Astrocyte (in vitro differentiated cells and primary cell): ENCODE measurements around the gene KLF15. TPM values are rescaled to one million over a fixed set of nuclear protein-coding genes. Genes with fewer than 3 reads are reported as not detected.

ENCODE experiments used
- DNase-seq: peaks from one replicate; pipeline ENCODE4 v3.0.0-alpha.2; 2010; ENCODE audit warnings: low read depth
- FAIRE-seq: peaks from 2 replicates; lab custom pipeline; 2011; peaks lifted over from hg19 to GRCh38; lab: Jason Lieb, UNC
- H2AFZ ChIP-seq: 2 replicates; pipeline ENCODE4 v1.6.0; 2012; ENCODE audit warnings: low read depth, low read length, inconsistent platforms
- H3K27ac ChIP-seq: 2 replicates; pipeline ENCODE4 v1.5.1; 2011; ENCODE audit warnings: low read depth, low read length, inconsistent platforms
- H3K27me3 ChIP-seq: 2 replicates; pipeline ENCODE4 v1.6.0; 2011; ENCODE audit warnings: low read length, inconsistent platforms; ENCODE audit not compliant: insufficient read depth
- H3K36me3 ChIP-seq: 2 replicates; pipeline ENCODE4 v1.5.1; 2011; ENCODE audit warnings: low read length, inconsistent platforms; ENCODE audit not compliant: insufficient read depth
- H3K4me1 ChIP-seq: 2 replicates; pipeline ENCODE4 v1.5.1; 2011; ENCODE audit warnings: low read length, inconsistent platforms; ENCODE audit not compliant: insufficient read depth
- H3K4me2 ChIP-seq: 2 replicates; pipeline ENCODE4 v1.6.0; 2012; ENCODE audit warnings: low read length, inconsistent platforms
- H3K4me3 ChIP-seq: 2 replicates; pipeline ENCODE4 v1.5.1; 2011; ENCODE audit warnings: low read depth, mild to moderate bottlenecking, low read length, inconsistent platforms; ENCODE audit not compliant: insufficient read depth
- H3K79me2 ChIP-seq: 2 replicates; pipeline ENCODE4 v1.6.0; 2012; ENCODE audit warnings: mild to moderate bottlenecking, low read length, inconsistent platforms; ENCODE audit not compliant: insufficient read depth
- H3K9ac ChIP-seq: 2 replicates; pipeline ENCODE4 v1.6.0; 2012; ENCODE audit warnings: mild to moderate bottlenecking, low read length, inconsistent platforms
- H3K9me3 ChIP-seq: 2 replicates; pipeline ENCODE4 v1.5.1; 2012; ENCODE audit warnings: low read depth, mild to moderate bottlenecking, low read length, inconsistent platforms; ENCODE audit not compliant: insufficient read depth
- H4K20me1 ChIP-seq: 2 replicates; pipeline ENCODE4 v1.6.0; 2012; ENCODE audit warnings: low read length, inconsistent platforms; ENCODE audit not compliant: insufficient read depth
- H3K27ac Mint-ChIP-seq: one replicate; pipeline ENCODE4 v1.8.0; 2021; ENCODE audit warnings: mild to moderate bottlenecking, mixed read lengths; ENCODE audit not compliant: unreplicated experiment
- H3K27me3 Mint-ChIP-seq: one replicate; pipeline ENCODE4 v1.8.0; 2021; ENCODE audit warnings: low read depth, mixed read lengths; ENCODE audit not compliant: unreplicated experiment
- H3K36me3 Mint-ChIP-seq: one replicate; pipeline ENCODE4 v1.8.0; 2021; ENCODE audit warnings: low read depth, mixed read lengths; ENCODE audit not compliant: unreplicated experiment
- H3K4me1 Mint-ChIP-seq: one replicate; pipeline ENCODE4 v1.8.0; 2021; ENCODE audit warnings: low read depth, mixed read lengths; ENCODE audit not compliant: unreplicated experiment
- H3K4me3 Mint-ChIP-seq: one replicate; pipeline ENCODE4 v1.8.0; 2021; ENCODE audit warnings: mild to moderate bottlenecking, moderate library complexity, mixed read lengths; ENCODE audit not compliant: unreplicated experiment
- H3K9me3 Mint-ChIP-seq: one replicate; pipeline ENCODE4 v1.8.0; 2021; ENCODE audit warnings: mild to moderate bottlenecking, mixed read lengths; ENCODE audit not compliant: unreplicated experiment
- CTCF ChIP-seq: IDR thresholded peaks from 2 replicates; pipeline ENCODE4 v1.5.1; 2011; ENCODE audit warnings: low read depth, mild to moderate bottlenecking, inconsistent platforms, low read length, moderate library complexity; ENCODE audit not compliant: insufficient read depth
- EZH2 ChIP-seq: IDR thresholded peaks from 2 replicates; pipeline ENCODE4 v1.6.1; 2012; ENCODE audit warnings: mild to moderate bottlenecking, low read length, inconsistent platforms; ENCODE audit not compliant: insufficient read depth
- total RNA-seq: library from RNA; stranded (reverse); gene quantifications from 2 replicates; pipeline ENCODE4 v1.2.1, GENCODE V29; 2021

KLF15 gene
- total RNA-seq, 1 donor from 2014 or later = 0.34 TPM

- Histone ChIP-seq H3K79me2 (no peaks in the 10 kb centered on the region), H3K4me2 (no peak overlapping the region), H4K20me1 (no peaks in the 10 kb centered on the region), H3K27me3 (peaks cover 12% of the 10 kb centered on the region), H3K9ac (no peak overlapping the region), H3K9me3 (no peaks in the 10 kb centered on the region), H3K36me3 (no peaks in the 10 kb centered on the region), H3K27ac (no peak overlapping the region), H3K4me1 (no peaks in the 10 kb centered on the region), H2AFZ (no peak overlapping the region), H3K4me3 (no peak overlapping the region)
- DNase-seq (no peak), FAIRE-seq (no peak)
- TF ChIP-seq EZH2 (no peak), CTCF (no peak)
- Mint-ChIP-seq H3K36me3 (no peaks in the 10 kb centered on the region), H3K9me3 (no peaks in the 10 kb centered on the region), H3K4me3 (no peak overlapping the region), H3K27ac (no peak overlapping the region), H3K27me3 (peaks cover 42% of the 10 kb centered on the region), H3K4me1 (no peaks in the 10 kb centered on the region)
Observed at GRCh38 chr3:126364130-126364695, 7.0 kb upstream of the KLF15 start.

GRCh38 chr3:126361211-126361610 lies 4.0 kb upstream of the KLF15 start:
- no peaks in the 10 kb centered on the region for H4K20me1 ChIP-seq
- no peak overlapping the region for H3K4me3 Mint-ChIP-seq
- H3K4me1 ChIP-seq = peaks cover 16% of the 10 kb centered on the region
- no peak overlapping the region for H3K9ac ChIP-seq
- H3K36me3 Mint-ChIP-seq = no peaks in the 10 kb centered on the region
- H3K4me2 ChIP-seq = no peak overlapping the region
- no peaks in the 10 kb centered on the region for H3K9me3 ChIP-seq
- no peak overlapping the region for H3K27ac ChIP-seq
- H2AFZ ChIP-seq = no peak overlapping the region
- H3K9me3 Mint-ChIP-seq = no peaks in the 10 kb centered on the region
- H3K4me1 Mint-ChIP-seq = peaks cover 2% of the 10 kb centered on the region
- H3K36me3 ChIP-seq = no peaks in the 10 kb centered on the region
- FAIRE-seq (no peak), DNase-seq (no peak)
- H3K27ac Mint-ChIP-seq = no peak overlapping the region
- peaks cover 58% of the 10 kb centered on the region for H3K27me3 Mint-ChIP-seq
- no peaks in the 10 kb centered on the region for H3K79me2 ChIP-seq
- peaks cover 27% of the 10 kb centered on the region for H3K27me3 ChIP-seq
- H3K4me3 ChIP-seq = no peak overlapping the region
- TF ChIP-seq CTCF (no peak), EZH2 (no peak)

- no peak for FAIRE-seq
- Histone ChIP-seq H3K4me3 (no peak overlapping the region), H2AFZ (no peak overlapping the region), H4K20me1 (no peaks in the 10 kb centered on the region), H3K4me1 (peaks cover 21% of the 10 kb centered on the region), H3K27ac (no peak overlapping the region), H3K9ac (no peak overlapping the region), H3K4me2 (no peak overlapping the region), H3K9me3 (no peaks in the 10 kb centered on the region), H3K36me3 (no peaks in the 10 kb centered on the region), H3K79me2 (no peaks in the 10 kb centered on the region), H3K27me3 (peaks cover 27% of the 10 kb centered on the region)
- Mint-ChIP-seq H3K36me3 (no peaks in the 10 kb centered on the region), H3K27ac (no peak overlapping the region), H3K9me3 (no peaks in the 10 kb centered on the region), H3K4me1 (peaks cover 3% of the 10 kb centered on the region), H3K4me3 (no peak overlapping the region), H3K27me3 (peaks cover 60% of the 10 kb centered on the region)
- no peak for TF ChIP-seq CTCF
- TF ChIP-seq EZH2 = no peak
- no peak for DNase-seq
Observed at GRCh38 chr3:126360714-126361060, 3.5 kb upstream of the KLF15 start.
